Measurements from ENCODE around the gene ALDH1A2.

- TF ChIP-seq YY1 (IDR thresholded peaks at IDR 0.05; ENCODE audit: insufficient read depth, insufficient read length) (no peak), SUZ12 (IDR thresholded peaks at IDR 0.05; ENCODE audit: extremely low read depth, insufficient read depth, insufficient read length) (no peak)
Observed at GRCh38 chr15:57943171-57943570, 122.3 kb downstream of the ALDH1A2 start.
